Measurements from ENCODE around the gene CCRL2. TPM values are rescaled to one million over a fixed set of nuclear protein-coding genes. Genes with fewer than 3 reads are reported as not detected.
"Not testable (repeated sequence)": the region's sequence is repeated elsewhere in the genome, so short reads cannot be mapped to it uniquely, and the experiment has no call there.

Gene CCRL2
- total RNA-seq, 1 donor from 2014 or later, result 1.1 TPM

DNA sequence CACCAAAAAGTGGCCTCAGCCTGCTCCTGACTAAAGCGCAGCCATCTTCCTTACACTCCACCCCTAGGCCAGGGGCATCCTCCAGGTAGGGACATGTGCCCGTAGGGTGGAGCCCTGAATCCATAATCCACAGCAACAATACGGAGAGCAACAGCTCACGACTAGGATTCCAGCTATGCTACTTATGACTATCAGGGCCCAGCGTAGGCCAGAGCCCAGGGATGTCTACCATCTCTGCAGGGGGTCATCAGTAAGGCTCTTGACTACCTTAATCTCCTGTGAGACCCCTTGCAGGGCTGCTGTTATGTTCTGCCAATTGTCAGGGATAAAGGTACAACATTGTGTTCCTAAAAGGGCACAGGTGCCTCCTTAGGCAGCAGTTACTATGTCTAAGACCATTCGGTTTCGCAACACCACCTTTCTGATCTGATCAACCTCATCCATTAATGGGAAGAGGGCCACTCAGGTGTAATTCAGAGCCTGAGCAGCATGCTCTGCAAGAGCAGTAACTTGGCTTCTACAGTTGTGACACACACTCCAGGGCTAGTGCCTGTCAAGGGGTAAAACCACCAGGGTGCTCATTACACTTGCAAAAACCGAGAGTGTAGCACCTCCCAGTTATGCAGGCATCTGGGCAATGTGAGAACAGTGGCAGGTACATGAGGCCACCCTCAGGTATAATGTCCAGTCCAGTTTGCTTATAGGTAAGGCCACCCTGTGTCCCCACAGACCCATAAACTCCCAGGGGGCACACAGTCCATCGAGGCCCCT lies 11.0 kb downstream of the CCRL2 start:
- intact Hi-C loops (cut with DNase I), result no loop called here
- DNase-seq (no peak), ATAC-seq (ENCODE audit: poor library complexity) (no peak)

DNA sequence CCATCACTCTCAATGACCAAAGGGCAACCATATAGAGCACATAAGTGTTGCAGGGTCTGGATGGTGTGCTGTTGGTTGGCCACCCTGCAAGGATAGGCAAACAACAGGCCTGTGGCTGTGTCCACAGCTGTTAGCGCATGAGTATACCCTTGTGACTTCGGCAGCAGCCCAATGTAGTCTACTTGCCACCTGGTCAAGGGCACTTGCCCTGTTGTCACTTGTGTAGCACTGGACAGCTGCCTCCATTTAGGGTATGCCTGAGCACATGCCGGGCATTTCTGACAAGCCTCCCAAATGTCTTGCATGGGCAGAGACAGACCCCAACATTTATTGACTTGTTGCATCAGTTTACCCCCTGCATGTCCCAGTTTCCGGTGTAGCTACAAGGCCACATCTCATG lies 12.8 kb downstream of the CCRL2 start:
- DNase-seq (no peak), ATAC-seq (ENCODE audit: poor library complexity) (no peak)
- intact Hi-C loops (cut with DNase I), result no loop called here

DNA sequence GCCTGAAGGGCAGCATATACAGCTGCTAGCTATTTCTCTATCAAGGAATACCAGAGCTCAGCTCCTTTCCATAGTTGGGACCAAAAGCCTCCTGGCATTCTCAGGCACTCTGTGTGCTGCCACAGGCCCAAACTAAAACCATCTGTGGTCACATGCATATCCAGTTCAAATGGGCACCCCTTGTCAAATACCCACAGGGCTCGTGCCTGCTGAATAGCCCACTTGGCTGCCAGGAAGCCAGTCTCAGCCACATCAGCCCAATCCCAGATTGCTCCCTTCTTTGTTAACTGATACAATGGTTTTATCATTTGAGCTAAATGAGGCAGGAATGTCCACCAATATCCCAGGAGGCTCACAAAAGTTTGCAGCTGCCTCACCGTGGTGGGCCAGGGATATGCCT lies 13.9 kb downstream of the CCRL2 start:
- DNase-seq, result no peak
- intact Hi-C loops (cut with DNase I), result no loop called here
- no peak for ATAC-seq (ENCODE audit: poor library complexity)

DNA sequence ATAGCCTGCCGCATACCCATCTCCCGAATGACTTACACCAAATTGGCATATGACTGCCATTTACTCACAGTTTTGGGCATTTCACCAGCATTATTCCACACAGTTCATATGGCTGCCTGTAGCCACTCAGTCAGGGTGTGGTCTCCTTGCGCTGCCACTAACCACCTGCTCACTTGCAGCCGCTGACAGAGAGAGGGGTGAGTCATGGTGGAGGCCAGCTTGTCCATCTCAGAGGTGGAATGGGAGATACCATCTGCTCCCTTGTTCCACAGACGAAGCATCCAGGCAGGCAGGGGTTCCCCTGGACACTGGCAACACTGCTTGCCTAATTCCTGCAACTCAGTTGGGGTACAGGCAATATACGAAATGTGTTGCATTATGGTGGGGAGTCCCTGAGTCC lies 15.6 kb downstream of the CCRL2 start:
- DNase-seq, result no peak
- intact Hi-C loops (cut with DNase I), result no loop called here
- no peak for ATAC-seq (ENCODE audit: poor library complexity)

DNA sequence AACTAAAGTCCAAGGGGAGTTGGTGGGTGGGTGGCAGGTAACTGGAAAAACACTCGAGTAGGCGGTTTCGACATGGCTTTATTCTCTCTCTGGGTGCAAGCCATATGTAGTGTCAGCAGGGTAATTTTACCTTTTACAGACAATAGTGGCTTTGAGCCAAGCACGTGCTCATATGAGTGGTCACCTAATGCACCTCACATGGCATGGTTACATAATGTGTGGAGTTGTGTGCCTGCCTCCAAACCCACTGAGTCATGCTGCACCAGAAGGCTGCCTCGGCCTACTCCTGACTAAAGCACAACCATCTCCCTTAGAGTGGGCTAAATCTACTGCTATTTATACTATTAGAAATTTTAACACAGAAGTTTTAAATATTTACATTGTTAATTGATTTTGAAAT lies 16.5 kb downstream of the CCRL2 start:
- ATAC-seq (ENCODE audit: poor library complexity) (no peak), DNase-seq (no peak)
- intact Hi-C loops (cut with DNase I), result no loop called here

DNA sequence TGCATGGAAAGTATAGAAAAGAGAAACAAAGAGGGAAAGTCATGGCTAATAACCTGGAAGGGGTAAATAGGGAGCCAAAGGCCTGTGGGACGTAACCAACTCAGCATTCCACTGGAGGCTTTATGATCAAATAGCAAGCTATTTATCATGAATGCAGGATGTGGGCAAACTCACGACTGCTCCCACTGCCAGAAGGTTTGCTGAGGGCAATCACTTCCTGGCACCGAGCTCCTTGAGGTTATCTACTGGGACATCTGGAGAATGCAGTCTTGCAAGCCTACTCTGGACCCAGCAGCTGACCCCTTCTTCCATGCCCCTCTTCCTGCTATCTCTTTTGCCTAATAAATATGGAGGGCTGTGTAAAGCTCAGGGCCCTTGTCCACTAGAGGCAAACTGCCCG lies 19.4 kb downstream of the CCRL2 start:
- ATAC-seq (ENCODE audit: poor library complexity); intact Hi-C loops (cut with DNase I); DNase-seq: not testable (repeated sequence)

DNA sequence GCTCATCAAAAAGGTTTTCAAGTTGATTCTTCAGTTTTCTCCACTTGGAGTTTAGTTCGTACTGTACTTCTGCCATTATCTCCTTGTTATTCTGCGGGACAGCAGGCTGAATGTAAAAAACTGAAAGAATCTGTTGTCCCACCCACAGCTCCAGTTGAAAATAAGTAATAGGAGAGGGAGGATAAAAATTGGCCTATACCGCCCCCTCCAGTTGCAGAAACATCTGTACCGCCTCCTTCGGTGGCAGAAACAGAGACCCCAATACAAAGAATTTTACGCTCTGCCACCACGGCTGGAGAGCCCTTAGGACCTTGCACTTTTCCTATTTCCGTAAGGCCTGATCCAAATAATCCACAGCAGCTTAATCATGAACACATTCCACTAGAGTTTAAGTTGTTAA lies 20.3 kb downstream of the CCRL2 start:
- DNase-seq; intact Hi-C loops (cut with DNase I); ATAC-seq (ENCODE audit: poor library complexity): not testable (repeated sequence)

DNA sequence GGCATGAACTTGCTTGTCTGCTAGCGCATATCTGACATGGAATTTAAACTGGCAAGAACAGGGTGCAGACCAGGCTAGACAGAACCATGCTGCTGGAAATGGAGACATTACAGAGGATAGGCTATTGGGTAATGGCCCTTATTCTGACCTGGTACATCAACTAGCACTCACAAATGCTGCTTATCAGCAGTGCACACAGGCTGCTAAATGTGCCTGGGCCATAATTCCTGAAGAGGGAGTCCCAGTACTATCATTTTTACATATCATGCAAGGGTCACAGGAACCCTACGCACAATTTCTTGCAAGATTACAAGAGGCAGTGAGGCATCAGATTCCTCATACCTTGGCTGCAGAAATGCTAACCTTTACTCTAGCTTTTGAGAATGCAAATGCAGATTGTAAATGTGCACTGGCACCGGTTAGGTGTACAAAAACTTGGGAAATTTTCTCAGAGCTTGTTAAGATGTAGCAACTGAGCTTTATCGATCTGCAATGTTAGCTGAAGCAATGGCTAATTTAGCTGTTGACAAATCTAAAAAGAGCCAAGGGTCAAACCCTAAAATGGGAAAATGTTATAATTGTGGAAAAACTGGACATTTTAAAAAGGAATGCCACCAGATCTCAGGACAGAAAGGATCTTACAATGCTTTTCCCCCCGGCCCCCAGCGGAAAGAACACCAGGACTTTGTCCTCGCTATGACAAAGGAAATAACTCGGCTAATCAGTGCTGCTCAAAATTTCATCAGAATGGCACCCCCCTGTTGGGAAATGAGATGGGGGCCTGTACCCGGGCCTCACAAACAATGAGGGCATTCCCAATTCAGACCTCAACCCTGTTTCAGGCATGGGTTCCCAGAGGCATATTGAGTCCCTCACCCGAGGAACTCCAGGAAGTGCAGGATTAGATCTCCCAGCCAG lies 21.1 kb downstream of the CCRL2 start:
- peak; percentile 96 for ATAC-seq (ENCODE audit: poor library complexity)
- DNase-seq, result no peak
- intact Hi-C loops (cut with DNase I), result no loop called here

DNA sequence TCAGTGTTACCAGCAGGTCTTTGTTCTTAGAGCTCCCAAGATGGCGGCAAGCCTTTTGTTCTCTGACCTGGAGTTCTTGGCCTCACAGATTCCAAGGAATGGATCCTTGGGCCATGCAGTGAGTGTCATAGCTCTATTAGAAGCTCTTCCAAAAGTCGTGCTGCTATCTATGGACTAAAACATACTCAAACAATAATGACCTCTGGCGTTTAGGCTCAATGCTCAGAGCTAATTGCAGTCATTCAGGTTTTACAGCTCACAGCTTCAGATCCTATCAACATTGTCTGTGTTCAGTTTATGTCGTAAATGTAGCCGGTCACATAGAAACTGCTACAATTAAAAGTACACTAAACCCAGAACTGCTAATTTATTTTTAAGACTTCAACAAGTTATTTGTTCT lies 22.2 kb downstream of the CCRL2 start:
- ATAC-seq (ENCODE audit: poor library complexity) (no peak), DNase-seq (no peak)
- intact Hi-C loops (cut with DNase I), result no loop called here

DNA sequence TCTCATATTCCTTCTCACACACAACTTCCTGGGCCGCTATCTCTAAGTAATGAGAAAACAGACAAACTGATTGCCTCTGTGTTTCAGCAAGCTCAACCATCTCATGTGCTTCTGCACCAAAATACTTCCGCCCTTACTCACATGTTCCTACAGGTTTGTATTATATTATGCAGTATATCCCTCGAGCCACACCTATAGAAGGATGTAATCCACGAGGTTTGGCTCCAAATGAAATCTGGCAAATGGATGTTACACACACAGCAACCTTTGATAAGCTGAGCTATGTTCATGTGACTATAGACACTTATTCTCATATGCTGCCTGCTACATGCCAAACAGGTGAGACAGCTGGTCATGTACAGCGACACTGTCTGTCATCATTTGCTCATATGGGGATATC lies 22.6 kb downstream of the CCRL2 start:
- no peak for ATAC-seq (ENCODE audit: poor library complexity)
- intact Hi-C loops (cut with DNase I), result no loop called here

DNA sequence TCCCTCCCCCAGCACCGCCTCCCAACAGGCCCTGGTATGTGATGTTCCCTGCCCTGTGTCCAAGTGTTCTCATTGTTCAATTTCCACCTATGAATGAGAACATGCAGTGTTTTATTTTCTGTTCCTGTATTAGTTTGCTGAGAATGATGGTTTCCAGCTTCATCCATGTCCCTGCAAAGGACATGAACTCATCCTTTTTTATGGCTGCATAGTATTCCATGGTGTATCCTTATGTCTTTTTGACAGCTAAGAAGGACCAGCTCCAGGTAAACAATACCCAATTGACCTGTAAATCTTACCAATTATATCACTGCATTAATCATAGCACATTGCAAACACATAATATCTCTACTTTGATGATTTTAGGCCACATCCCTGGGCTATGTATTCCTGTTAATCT lies 23.8 kb downstream of the CCRL2 start:
- ATAC-seq (ENCODE audit: poor library complexity); intact Hi-C loops (cut with DNase I); DNase-seq: not testable (repeated sequence)

More for the DNA sequence above, 22.6 kb downstream of the CCRL2 start:
- DNase-seq, result no peak

DNA sequence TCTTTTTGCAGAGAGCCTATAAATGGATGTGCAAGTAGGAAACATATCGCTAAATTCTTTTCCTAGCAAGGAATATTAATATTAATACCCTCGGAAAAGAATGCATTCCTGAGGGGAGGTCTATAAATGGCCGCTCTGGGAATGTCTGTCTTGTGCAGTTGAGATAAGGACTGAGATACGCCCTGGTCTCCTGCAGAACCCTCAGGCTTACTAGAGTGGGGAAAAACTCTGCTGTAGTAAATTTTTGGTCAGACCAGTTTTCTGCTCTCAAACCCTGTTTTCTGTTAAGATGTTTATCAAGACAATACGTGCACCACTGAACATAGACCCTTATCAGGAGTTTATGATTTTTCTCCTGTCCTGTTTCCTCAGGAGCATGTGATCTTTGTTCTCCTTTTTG lies 24.8 kb downstream of the CCRL2 start:
- ATAC-seq (ENCODE audit: poor library complexity), result not testable (repeated sequence)

DNA sequence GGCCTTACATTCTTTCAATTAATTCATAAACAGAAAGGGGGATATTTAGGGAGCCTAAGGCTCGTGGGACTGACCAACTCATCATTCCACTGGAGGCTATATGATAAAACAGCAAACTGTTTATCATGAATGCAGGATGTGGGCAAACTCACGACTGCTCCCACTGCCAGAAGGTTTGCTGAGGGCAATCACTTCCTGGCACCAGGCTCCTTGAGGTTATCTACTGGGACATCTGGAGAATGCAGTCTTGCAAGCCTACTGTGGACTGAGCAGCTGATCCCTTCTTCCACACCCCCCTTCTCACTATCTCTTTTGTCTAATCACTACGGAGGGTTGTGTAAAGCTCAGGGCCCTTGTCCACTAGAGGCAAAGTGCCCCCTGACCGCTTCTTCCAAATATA lies 26.1 kb downstream of the CCRL2 start:
- DNase-seq; intact Hi-C loops (cut with DNase I); ATAC-seq (ENCODE audit: poor library complexity): not testable (repeated sequence)

More for the DNA sequence above, 24.8 kb downstream of the CCRL2 start:
- DNase-seq; intact Hi-C loops (cut with DNase I): not testable (repeated sequence)

DNA sequence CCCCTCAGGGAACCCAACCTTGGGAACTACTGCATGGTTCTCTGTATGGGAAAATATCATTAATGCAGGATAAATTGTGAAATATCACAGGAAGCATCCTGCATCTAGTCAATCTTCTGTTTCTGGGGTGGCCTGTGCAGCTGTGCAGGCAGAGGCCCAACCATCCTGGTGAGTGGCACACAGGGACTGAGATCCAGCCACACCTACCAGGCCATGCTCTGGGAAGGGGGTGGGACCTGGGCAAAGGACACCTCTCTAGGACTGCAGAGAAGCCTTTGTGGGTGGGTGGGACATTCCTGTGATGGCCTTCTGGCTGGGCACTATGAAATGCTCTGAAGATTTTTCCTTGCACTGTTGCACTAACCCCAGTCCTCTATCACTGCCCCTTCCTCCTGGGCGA lies 26.8 kb downstream of the CCRL2 start:
- DNase-seq (no peak), ATAC-seq (ENCODE audit: poor library complexity) (no peak)
- intact Hi-C loops (cut with DNase I), result no loop called here

DNA sequence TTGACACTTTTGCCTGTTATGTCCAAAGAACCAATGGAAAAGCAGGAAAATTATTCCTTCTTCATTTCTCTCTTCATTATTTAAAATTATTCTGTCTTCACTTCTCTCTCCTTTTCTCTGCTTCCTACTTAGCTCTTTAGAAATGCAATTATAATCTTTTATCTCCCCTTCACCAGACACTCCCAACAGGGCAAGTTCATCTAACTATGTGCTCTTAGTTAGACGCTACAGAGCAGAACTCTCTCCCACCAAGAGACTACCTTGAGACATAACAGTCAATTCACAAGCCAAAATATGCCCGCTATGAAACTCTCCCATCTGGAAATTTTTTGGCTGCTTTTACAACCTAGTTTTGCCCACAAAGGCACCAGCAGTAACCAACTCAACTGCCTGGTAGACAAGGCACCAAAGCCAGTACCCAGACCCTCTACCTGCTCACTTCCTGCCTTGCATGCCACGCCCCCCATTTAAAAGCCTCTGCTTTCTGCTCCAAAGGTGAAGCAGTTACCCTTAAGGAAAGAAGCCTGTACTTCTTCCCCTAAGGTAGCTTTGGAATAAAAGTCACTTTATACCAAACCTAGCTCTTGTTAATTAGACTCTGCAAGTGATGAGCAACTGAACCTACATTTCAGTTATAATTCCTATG lies 28.1 kb downstream of the CCRL2 start:
- ATAC-seq (ENCODE audit: poor library complexity) (no peak), DNase-seq (no peak)
- intact Hi-C loops (cut with DNase I), result no loop called here

DNA sequence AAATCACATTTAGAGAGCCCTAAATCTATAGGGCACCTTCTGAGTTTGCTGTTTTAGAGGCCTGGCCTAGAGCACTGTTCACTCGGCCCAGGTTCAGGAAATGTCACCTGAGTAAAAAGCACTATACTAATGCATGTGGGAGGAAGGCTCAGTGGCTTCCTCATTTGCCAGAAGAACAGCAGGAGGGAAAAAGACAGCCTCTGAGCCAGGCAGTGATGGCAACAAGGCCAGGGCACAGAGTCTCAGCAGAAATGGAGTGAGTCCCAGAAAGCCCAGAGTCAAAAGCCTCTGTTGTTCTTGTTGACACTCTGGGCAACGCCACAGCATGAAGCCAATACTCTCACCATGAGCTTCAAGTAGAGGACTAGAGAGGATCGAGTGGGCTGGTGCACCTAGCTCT lies 31.8 kb downstream of the CCRL2 start:
- intact Hi-C loops (cut with DNase I), result no loop called here
- ATAC-seq (ENCODE audit: poor library complexity) (no peak), DNase-seq (no peak)

DNA sequence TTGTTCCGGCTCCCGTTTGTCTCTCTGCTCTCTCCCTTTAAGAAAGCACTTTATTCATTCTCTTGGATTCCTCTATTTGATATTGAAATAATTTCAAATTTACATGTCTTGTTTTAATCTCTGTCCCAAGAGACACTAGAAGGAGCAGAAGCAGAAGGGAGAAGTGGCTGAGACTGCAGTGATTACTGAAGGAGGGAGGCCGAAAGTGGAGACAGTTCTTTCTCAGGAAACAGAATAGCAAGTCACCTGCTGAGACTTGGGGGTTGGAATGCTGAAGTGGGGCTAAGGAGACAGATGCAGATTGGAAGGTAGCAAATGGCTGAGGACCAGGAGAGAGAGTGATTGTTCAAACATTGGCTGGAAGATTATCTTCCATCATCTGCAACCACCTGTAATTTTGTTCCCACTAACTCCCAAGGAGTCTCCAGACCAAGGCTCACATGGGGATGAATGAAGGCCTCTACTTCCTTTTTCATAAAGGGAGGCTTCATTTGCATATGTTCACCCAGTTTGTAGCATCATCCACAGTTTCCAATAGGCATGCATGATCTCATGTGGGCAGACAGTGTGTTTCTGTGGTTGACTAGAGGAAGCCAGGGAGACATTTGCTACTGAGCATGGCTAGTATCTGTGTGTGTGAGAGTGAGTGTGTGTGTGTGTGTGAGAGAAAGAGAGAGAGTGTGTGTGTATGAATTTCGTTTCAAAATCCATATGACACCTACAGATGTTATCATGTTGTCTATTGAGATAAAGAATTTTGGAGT lies 33.7 kb downstream of the CCRL2 start:
- ATAC-seq (ENCODE audit: poor library complexity) (no peak), DNase-seq (no peak)
- intact Hi-C loops (cut with DNase I), result no loop called here

All from Right ventricle myocardium superior (tissue), 1 donor.